Neural cell (in vitro differentiated cells): ENCODE results near the gene TMBIM6. TPM values are rescaled to one million over a fixed set of nuclear protein-coding genes. Genes with fewer than 3 reads are reported as not detected.

Experiments
- H2AFZ ChIP-seq: fragments of 200-600, 300-800 bp; sonication (generic), shearing (Covaris generic); 2 replicates; pipeline ENCODE4 v1.6.0; 2014; ENCODE audit warnings: low read depth, mild to moderate bottlenecking, antibody characterized with exemption, low read length, moderate library complexity
- H3F3A ChIP-seq: fragments of 200-600 bp; shearing (Covaris generic); 2 replicates; pipeline ENCODE4 v1.6.1; 2016; ENCODE audit warnings: mild to moderate bottlenecking, moderate library complexity, mixed read lengths, antibody characterized with exemption, low read length; ENCODE audit not compliant: insufficient read depth, poor library complexity, severe bottlenecking
- H3K27ac ChIP-seq: fragments of 200-600, 300-800 bp; sonication (generic), shearing (Covaris generic); 2 replicates; pipeline ENCODE4 v1.5.1; 2014; ENCODE audit warnings: mild to moderate bottlenecking, low read length, moderate library complexity
- H3K27me3 ChIP-seq: fragments of 300-800, 200-600 bp; sonication (generic), shearing (Covaris generic); 2 replicates; pipeline ENCODE4 v1.6.0; 2014; ENCODE audit warnings: mild to moderate bottlenecking, low read depth, low read length, moderate library complexity; ENCODE audit not compliant: insufficient read depth
- H3K36me3 ChIP-seq: fragments of 300-800, 200-600 bp; sonication (generic), shearing (Covaris generic); 2 replicates; pipeline ENCODE4 v1.5.1; 2014; ENCODE audit warnings: mild to moderate bottlenecking, antibody characterized with exemption, low read length, moderate library complexity; ENCODE audit not compliant: insufficient read depth
- H3K4me2 ChIP-seq: fragments of 300-800, 200-600 bp; sonication (generic), shearing (Covaris generic); 2 replicates; pipeline ENCODE4 v1.6.0; 2014; ENCODE audit warnings: mild to moderate bottlenecking, low read length
- H3K4me3 ChIP-seq: fragments of 300-800, 200-600 bp; sonication (generic), shearing (Covaris generic); 2 replicates; pipeline ENCODE4 v1.5.1; 2014; ENCODE audit warnings: mild to moderate bottlenecking, low read length, moderate library complexity
- H3K79me2 ChIP-seq: fragments of 200-600 bp; shearing (Covaris generic); replicated peaks from 2 replicates; pipeline ENCODE4 v1.6.0; 2014; ENCODE audit warnings: mild to moderate bottlenecking, low read length, moderate library complexity; ENCODE audit not compliant: insufficient read depth
- H3K9ac ChIP-seq: fragments of 300-800, 200-600 bp; sonication (generic), shearing (Covaris generic); 2 replicates; pipeline ENCODE4 v1.6.1; 2016; ENCODE audit warnings: mild to moderate bottlenecking, low read length, mixed read lengths
- H3K9me2 ChIP-seq: fragments of 200-600 bp; shearing (Covaris generic); 2 replicates; pipeline ENCODE4 v1.6.1; 2016; ENCODE audit warnings: mild to moderate bottlenecking, low read length, mixed read lengths; ENCODE audit not compliant: insufficient read depth
- H3K9me3 ChIP-seq: fragments of 200-600, 300-800 bp; sonication (generic), shearing (Covaris generic); 2 replicates; pipeline ENCODE4 v1.6.1; 2016; ENCODE audit warnings: mild to moderate bottlenecking, mixed run types, low read length, moderate library complexity, mixed read lengths
- H4K20me1 ChIP-seq: fragments of 200-600 bp; shearing (Covaris generic); 2 replicates; pipeline ENCODE4 v1.6.1; 2016; ENCODE audit warnings: mild to moderate bottlenecking, mixed run types; ENCODE audit not compliant: insufficient read depth
- EP300 ChIP-seq: fragments of 450-650 bp; conservative IDR thresholded peaks from 2 replicates; pipeline ENCODE4 v1.6.1; 2014; ENCODE audit warnings: antibody characterized with exemption, mild to moderate bottlenecking, moderate library complexity; ENCODE audit not compliant: poor library complexity, severe bottlenecking
- EZH2 ChIP-seq: fragments of 200-600, 300-800 bp; shearing (Covaris generic), sonication (generic); IDR thresholded peaks from 2 replicates; pipeline ENCODE4 v1.6.1; 2014; ENCODE audit warnings: antibody characterized with exemption, low read length, borderline replicate concordance, mild to moderate bottlenecking; ENCODE audit not compliant: insufficient read depth, poor library complexity, severe bottlenecking
- MXI1 ChIP-seq: fragments of 450-650 bp; conservative IDR thresholded peaks from 2 replicates; pipeline ENCODE4 v1.6.1; 2014; ENCODE audit warnings: antibody characterized with exemption, mild to moderate bottlenecking; ENCODE audit not compliant: poor library complexity, severe bottlenecking
- POLR2AphosphoS5 ChIP-seq: IDR thresholded peaks from 2 replicates; pipeline ENCODE4 v1.6.1; 2012
- RAD21 ChIP-seq: fragments of 450-650 bp; conservative IDR thresholded peaks from 2 replicates; pipeline ENCODE4 v1.6.1; 2014; ENCODE audit warnings: antibody characterized with exemption, mild to moderate bottlenecking, moderate library complexity
- SMC3 ChIP-seq: fragments of 450-650 bp; conservative IDR thresholded peaks from 2 replicates; pipeline ENCODE4 v1.6.1; 2014; ENCODE audit warnings: antibody characterized with exemption, mild to moderate bottlenecking, moderate library complexity; ENCODE audit not compliant: poor library complexity
- TAF1 ChIP-seq: IDR thresholded peaks from 2 replicates; pipeline ENCODE4 v1.6.1; 2012; ENCODE audit warnings: low read depth
- polyA plus RNA-seq: library from polyadenylated mRNA; depleted of rRNA; stranded (reverse); fragments of >200 nt; gene quantifications from 2 replicates; pipeline ENCODE4 v1.2.3, GENCODE V29; 2014
- TF ChIP-seq, protein P1 (sequence below): fragments of 450-650 bp; IDR thresholded peaks from 2 replicates; pipeline ENCODE4 v1.5.1; 2014; ENCODE audit warnings: antibody characterized with exemption, mild to moderate bottlenecking, moderate library complexity; ENCODE audit not compliant: poor library complexity, severe bottlenecking
- TF ChIP-seq, protein P2 (sequence below): IDR thresholded peaks from 2 replicates; pipeline ENCODE4 v1.6.1; 2012; ENCODE audit warnings: borderline replicate concordance

The TMBIM6 gene
- polyA plus RNA-seq, 1 donor from 2014 or later, result 308 TPM

- Histone ChIP-seq H3K9ac (no peak overlapping the region), H3K9me2 (no peaks in the 10 kb centered on the region), H3F3A (no peaks in the 10 kb centered on the region), H3K27me3 (no peaks in the 10 kb centered on the region), H4K20me1 (no peaks in the 10 kb centered on the region), H3K9me3 (no peaks in the 10 kb centered on the region), H2AFZ (no peak overlapping the region), H3K36me3 (no peaks in the 10 kb centered on the region), H3K4me3 (no peak overlapping the region), H3K27ac (no peak overlapping the region), H3K79me2 (no peaks in the 10 kb centered on the region), H3K4me2 (no peak overlapping the region)
- TF ChIP-seq EP300, result no peak
- TF ChIP-seq, protein P1, sequence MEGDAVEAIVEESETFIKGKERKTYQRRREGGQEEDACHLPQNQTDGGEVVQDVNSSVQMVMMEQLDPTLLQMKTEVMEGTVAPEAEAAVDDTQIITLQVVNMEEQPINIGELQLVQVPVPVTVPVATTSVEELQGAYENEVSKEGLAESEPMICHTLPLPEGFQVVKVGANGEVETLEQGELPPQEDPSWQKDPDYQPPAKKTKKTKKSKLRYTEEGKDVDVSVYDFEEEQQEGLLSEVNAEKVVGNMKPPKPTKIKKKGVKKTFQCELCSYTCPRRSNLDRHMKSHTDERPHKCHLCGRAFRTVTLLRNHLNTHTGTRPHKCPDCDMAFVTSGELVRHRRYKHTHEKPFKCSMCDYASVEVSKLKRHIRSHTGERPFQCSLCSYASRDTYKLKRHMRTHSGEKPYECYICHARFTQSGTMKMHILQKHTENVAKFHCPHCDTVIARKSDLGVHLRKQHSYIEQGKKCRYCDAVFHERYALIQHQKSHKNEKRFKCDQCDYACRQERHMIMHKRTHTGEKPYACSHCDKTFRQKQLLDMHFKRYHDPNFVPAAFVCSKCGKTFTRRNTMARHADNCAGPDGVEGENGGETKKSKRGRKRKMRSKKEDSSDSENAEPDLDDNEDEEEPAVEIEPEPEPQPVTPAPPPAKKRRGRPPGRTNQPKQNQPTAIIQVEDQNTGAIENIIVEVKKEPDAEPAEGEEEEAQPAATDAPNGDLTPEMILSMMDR, result no peak
- no peak for TF ChIP-seq EZH2
- TF ChIP-seq POLR2AphosphoS5, result no peak
- no peak for TF ChIP-seq SMC3
- TF ChIP-seq, protein P2, sequence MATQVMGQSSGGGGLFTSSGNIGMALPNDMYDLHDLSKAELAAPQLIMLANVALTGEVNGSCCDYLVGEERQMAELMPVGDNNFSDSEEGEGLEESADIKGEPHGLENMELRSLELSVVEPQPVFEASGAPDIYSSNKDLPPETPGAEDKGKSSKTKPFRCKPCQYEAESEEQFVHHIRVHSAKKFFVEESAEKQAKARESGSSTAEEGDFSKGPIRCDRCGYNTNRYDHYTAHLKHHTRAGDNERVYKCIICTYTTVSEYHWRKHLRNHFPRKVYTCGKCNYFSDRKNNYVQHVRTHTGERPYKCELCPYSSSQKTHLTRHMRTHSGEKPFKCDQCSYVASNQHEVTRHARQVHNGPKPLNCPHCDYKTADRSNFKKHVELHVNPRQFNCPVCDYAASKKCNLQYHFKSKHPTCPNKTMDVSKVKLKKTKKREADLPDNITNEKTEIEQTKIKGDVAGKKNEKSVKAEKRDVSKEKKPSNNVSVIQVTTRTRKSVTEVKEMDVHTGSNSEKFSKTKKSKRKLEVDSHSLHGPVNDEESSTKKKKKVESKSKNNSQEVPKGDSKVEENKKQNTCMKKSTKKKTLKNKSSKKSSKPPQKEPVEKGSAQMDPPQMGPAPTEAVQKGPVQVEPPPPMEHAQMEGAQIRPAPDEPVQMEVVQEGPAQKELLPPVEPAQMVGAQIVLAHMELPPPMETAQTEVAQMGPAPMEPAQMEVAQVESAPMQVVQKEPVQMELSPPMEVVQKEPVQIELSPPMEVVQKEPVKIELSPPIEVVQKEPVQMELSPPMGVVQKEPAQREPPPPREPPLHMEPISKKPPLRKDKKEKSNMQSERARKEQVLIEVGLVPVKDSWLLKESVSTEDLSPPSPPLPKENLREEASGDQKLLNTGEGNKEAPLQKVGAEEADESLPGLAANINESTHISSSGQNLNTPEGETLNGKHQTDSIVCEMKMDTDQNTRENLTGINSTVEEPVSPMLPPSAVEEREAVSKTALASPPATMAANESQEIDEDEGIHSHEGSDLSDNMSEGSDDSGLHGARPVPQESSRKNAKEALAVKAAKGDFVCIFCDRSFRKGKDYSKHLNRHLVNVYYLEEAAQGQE, result no peak
- no peak for TF ChIP-seq TAF1
- TF ChIP-seq MXI1, result no peak
- no peak for TF ChIP-seq RAD21
Measured at GRCh38 chr12:49697808-49698207, 43.5 kb upstream of the TMBIM6 start.

GRCh38 chr12:49698619-49699545, 42.5 kb upstream of the TMBIM6 start:
- TF ChIP-seq, protein P2, result no peak
- H3K4me2 ChIP-seq, result no peak overlapping the region
- H3K79me2 ChIP-seq, result no peaks in the 10 kb centered on the region
- H2AFZ ChIP-seq, result no peak overlapping the region
- H3K27me3 ChIP-seq, result no peaks in the 10 kb centered on the region
- H3K9me3 ChIP-seq, result no peaks in the 10 kb centered on the region
- no peaks in the 10 kb centered on the region for H4K20me1 ChIP-seq
- no peak overlapping the region for H3K4me3 ChIP-seq
- H3K9ac ChIP-seq, result no peak overlapping the region
- no peaks in the 10 kb centered on the region for H3F3A ChIP-seq
- H3K36me3 ChIP-seq, result no peaks in the 10 kb centered on the region
- H3K9me2 ChIP-seq, result no peaks in the 10 kb centered on the region
- no peak overlapping the region for H3K27ac ChIP-seq
